T47D (cell line): ENCODE data around the gene CDH2.
A peak's percentile ranks its signal among the peaks of the same experiment; 100 is the strongest.

Source experiments
- DNase-seq, 2 experiments: peaks; one replicate each; pipeline versions ENCODE4 v3.0.0 to v3.0.0-alpha.2; 2011 to 2012; ENCODE audit warnings: low read depth in 1 of 2, low spot score in 1 of 2
- JUND ChIP-seq: IDR thresholded peaks from 2 replicates; pipeline ENCODE4 v1.6.1; 2012; ENCODE audit warnings: low read depth
- in situ Hi-C: cut with HindIII; loops from 2 replicates; pipeline ENCODE4 v1.10.0; 2016; ENCODE audit warnings: low sequenced_read_pairs, low pct_unique_long_range_greater_than_20kb

CDH2 gene

DNA sequence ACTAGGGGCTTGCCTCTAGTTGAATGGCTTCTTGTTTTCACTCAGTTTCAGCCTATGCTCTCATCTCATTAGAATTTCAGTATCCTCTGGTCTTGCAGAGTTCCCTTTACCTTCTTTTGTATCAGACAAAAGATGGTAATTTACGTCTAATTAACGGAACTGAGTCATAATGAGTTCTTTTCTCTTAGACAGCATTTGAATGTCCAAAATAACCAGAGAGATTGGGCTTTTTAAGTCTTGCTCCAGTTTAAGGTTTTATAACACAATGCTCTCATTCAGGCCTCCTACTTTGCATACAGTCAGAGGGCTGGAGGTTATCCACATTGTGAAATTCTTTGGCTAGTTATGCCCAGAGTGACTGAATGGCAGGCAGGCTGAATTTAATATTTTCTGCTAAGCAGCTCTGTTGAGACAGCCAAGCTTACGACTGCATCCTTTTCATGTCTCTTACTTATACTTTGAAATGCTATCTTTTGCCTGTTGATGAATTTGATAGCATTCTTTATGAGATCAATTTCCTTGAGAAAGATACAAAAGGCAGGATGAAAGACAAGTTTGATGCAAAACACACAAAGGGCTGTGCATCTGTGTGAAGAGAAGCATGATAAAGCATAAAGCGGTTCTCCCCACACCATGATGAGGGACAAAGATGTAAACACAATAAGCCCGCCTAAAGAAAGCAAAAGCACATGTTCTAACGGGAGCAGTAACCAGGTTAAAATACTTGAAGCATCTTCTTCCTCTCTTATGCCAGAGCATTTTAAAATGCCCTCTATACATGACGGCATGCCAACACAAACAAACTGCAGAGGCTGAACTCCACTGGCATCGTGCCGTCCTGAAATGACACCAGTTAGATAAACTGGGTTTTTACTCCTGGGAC is 90.0 kb downstream of the CDH2 start:
- DNase-seq = peak in 1 of 2 experiments; percentile 4
- TF ChIP-seq JUND = no peak
- in situ Hi-C loops = no loop called here

DNA sequence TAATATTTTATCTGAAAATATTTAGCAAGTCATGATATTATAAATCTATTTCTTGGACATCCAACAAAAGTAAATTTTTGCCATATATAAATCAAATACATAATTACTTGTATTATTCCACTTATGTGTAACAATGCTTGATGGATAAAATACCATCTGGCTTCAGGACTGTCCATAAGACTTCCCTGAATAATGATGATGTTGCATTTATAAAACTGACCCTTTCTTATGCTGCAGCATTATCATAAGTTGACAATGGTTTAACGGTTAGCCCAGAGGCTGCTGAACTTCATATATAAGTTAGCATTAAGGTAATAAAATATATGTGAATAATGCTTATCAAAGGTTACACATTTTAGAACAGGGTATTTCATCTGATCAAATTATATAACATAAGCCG is 95.4 kb downstream of the CDH2 start:
- DNase-seq = no peak
- no peak for TF ChIP-seq JUND
- in situ Hi-C loops = no loop called here

DNA sequence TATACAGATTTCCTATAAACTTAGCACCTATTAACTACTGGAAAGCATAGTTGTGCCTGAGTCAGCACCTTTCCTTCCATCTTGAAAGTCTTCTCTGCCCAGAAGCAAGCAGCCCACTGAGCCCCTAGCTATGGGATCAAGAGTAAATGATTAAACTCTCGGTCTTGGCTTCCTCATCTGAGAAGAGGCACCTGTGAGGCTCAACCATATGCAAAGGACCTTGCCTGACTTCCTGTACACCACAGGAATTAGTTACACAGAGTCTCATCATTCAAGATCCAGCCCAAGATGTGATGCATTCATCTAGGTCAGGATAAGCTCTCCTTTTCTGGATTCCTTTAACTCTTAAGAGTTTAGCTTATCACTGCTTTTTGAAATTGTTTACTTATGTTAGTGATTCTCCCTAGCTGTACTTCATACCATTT is 96.0 kb downstream of the CDH2 start:
- DNase-seq = no peak
- in situ Hi-C loops = no loop called here
- no peak for TF ChIP-seq JUND

DNA sequence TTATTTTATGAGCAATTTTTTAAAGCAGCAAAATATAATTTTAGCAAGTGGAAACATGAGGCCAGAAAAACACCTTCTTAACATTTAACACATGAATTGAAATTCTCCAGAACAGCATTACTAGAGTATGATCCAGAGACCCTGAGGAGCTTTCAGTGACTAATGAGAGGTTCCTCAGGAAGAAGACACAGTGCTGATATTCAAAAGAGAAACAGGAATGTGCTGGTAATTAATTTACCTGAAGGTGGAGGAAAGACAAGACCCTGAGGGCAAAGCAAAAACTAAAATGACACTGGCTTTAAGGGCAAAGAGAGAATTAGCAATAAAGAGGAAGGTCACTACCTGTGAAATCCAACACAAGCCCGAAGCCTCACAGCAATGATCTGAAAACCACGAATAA is 97.0 kb downstream of the CDH2 start:
- in situ Hi-C loops = no loop called here
- no peak for TF ChIP-seq JUND
- no peak for DNase-seq

DNA sequence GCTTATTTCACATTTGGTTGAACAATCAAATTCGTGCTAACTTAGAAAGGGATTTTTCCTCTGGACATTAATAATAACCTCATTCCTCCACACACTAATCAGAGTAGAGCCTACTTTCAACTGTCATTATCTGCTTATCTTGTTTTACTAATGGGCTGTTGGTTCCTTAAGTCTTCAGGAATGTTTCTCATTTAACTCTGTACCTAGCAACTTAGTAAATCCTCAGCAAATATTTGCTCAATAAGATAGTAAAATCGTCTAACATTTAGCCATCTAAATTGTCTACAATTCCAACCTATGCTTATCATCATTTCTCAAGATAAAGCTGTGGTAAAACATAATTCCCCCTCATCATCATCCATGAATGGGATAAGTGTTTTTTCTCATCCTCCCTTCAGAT is 98.1 kb downstream of the CDH2 start:
- in situ Hi-C loops = no loop called here
- TF ChIP-seq JUND = no peak
- DNase-seq = no peak

DNA sequence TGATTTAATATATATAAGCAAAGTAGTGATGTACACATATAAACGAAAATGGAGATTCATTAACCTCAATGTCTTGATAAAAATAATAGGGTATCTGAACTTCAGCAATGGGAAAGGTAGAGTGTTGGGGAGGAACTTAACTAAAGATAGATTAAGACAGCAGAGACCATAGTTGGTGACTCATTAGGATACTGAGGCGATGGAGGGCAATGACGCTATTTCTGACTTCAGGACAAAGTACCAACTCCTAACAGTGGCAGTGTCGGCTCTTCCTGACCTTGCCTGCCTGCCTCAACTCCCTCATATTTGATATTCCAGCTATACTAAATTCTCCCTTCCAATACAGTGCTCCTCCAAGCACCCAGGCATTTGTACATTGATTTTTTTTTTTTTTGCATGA is 98.6 kb downstream of the CDH2 start:
- in situ Hi-C loops = no loop called here
- DNase-seq = no peak
- no peak for TF ChIP-seq JUND

DNA sequence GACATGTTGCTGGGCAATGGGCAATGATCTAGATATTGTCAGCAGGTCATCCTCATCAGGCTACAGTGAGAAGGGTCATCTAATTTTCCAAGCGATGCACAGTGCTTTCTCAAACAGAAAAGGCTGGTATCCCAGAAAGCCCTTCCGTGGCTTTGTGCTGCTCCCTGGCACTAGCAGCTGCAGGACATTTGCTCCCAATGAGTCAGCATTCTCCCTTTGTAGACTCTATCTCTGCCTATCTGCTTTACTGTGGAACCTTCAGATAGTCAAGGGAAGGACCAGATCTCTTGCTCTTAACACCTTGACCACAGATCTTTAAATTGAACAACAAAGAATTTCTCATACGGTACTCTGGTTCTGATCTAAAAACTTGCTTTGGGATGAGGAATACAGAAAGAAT is 101.4 kb downstream of the CDH2 start:
- no peak for DNase-seq
- in situ Hi-C loops = no loop called here
- no peak for TF ChIP-seq JUND

DNA sequence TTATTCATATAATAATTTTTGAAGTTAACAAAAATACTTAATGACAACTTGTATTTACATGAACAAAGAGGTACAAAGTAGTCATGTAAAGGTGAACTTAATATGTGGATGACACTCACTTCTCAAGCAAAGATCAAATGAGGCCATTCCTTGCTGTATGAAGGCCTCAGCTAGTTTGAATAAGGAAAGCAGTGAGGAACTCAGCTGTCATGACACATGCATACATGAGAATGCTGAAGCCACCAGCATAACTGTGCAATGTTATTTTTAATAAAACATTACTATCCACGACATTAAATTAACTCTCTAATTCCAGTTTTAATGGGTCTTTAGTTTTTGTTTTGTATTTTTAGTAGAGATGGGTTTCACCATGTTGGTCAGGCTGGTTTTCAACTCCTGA is 102.9 kb downstream of the CDH2 start:
- in situ Hi-C loops = no loop called here
- no peak for TF ChIP-seq JUND
- DNase-seq = no peak

DNA sequence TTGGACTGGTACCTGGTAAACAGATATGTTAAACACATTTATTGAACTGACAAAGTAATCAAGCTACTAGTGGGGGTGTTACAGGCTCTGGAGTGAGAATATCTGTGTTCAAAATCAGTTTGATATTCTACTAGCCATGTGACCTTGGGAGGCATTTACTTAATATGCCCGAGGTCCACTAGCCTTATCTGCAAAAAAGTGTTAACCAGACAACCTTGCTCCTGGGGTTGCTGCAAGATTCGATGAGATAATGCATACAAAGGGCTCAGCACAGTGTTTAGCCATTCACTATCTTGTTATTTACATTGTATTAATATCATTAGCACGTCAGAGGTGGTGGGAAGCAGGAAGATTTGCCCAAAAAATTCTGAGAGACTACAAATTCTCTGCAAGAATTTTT is 103.3 kb downstream of the CDH2 start:
- TF ChIP-seq JUND = no peak
- in situ Hi-C loops = no loop called here
- DNase-seq = no peak

DNA sequence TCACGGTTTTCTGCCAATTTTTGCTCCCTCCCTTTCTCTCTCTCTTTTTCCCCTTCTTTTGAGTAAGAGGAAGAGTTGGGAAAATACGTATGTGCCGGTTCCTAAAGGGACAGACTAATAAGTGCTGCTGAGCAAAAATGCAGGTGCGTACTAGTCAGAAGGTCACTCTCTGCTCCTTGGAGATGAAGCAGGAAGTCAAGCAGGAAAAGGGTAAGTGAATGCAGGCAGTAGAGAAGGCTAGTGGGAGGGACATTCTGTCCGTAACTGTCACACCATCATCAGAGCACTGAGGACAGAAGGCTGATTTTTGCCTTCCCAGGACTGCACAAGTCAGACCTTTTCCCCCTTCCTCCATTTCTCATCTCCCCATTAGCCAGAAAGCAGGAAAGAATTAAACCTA is 105.7 kb downstream of the CDH2 start:
- DNase-seq = no peak
- in situ Hi-C loops = no loop called here
- no peak for TF ChIP-seq JUND

DNA sequence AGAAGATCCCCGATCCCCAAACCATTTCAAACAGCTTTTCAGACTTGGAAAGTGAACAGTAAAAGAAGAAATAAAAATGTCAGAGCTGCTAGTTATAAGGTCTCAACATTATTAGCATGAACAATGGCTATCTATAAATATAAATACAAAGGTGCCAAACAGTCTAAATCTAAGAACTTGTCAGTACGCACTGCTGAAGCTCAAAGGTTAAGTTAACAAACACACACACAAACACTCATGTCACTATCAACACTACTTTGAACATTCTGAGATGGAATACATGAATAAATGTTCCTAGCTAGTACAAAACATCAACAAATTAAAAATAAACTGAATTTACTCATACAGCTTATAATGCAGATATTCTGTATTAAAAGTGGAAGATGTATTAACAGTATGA is 108.7 kb downstream of the CDH2 start:
- TF ChIP-seq JUND = no peak
- in situ Hi-C loops = no loop called here
- DNase-seq = no peak

DNA sequence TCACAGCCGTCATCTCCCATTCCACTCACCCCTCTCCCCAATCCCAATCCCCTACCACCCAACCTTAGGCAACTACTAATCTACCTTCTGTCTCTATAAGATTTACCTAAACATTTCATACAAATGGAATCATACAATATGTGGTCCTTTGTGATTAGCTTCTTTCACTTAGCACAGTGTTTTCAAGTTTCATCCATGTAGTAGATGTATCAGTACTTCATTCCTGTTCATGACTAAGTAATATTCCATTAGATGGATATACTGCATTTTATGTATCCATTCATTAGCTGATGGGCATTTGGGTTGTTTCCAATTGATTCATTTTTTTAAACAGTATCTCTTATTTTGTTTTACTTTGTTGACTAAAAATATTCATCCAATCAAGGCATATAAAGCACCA is 109.6 kb downstream of the CDH2 start:
- no peak for DNase-seq
- TF ChIP-seq JUND = no peak
- in situ Hi-C loops = no loop called here

DNA sequence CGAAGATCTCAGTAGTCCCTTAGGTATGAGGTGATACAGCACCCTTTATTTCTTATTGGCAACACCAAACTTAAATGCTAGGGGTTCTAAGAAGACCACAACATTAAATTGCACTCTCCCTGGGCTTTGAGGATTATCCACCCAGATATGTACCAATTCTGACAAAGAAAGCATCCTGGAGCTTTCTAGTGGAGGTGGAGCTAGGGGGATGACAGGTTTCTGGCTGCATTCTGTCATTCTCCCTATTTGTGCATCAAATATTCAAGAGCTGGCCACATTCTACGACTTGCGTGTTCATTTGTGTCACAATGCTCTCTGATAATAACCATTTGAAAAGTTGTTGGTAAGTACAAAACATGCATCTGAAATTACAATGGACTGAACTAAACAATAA is 111.1 kb downstream of the CDH2 start:
- in situ Hi-C loops = no loop called here
- TF ChIP-seq JUND = no peak
- no peak for DNase-seq
